ENCODE data around the gene CISTR.

Gene CISTR

DNA sequence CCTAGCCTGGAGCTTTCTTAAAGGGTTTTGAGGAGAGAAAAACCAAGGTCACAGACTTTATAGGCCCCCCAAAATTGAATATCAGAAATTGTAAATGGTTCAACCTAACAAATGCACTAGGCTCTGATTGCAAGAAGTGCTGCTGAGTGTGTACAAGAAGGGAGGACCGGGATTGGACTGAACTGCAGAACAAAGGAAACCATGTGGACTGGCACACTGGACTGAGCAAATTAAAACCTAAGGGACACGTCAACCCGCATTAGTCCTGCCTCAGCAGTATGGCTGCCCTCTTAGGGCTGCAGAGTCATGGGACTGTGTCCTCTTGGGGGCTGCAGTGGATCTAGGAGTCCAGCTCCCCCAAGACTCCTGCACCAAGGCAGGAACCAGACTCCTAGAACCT, 842 bp upstream of the CISTR start:
- H3K27me3 Mint-ChIP-seq (ENCODE audit: low read depth), result peaks cover 18% of the 10 kb centered on the region
- H3K4me3 Mint-ChIP-seq, result no peak overlapping the region
- TF ChIP-seq, protein P1, sequence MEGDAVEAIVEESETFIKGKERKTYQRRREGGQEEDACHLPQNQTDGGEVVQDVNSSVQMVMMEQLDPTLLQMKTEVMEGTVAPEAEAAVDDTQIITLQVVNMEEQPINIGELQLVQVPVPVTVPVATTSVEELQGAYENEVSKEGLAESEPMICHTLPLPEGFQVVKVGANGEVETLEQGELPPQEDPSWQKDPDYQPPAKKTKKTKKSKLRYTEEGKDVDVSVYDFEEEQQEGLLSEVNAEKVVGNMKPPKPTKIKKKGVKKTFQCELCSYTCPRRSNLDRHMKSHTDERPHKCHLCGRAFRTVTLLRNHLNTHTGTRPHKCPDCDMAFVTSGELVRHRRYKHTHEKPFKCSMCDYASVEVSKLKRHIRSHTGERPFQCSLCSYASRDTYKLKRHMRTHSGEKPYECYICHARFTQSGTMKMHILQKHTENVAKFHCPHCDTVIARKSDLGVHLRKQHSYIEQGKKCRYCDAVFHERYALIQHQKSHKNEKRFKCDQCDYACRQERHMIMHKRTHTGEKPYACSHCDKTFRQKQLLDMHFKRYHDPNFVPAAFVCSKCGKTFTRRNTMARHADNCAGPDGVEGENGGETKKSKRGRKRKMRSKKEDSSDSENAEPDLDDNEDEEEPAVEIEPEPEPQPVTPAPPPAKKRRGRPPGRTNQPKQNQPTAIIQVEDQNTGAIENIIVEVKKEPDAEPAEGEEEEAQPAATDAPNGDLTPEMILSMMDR (IDR thresholded peaks at IDR 0.05; ENCODE audit: unreplicated experiment in 3 of 3), result no peak
- peaks cover 3% of the 10 kb centered on the region for H3K4me1 Mint-ChIP-seq
- H3K9me3 Mint-ChIP-seq, result no peaks in the 10 kb centered on the region
- no peak overlapping the region for H3K27ac Mint-ChIP-seq
- H3K36me3 Mint-ChIP-seq (ENCODE audit: low read depth), result no peaks in the 10 kb centered on the region

- Mint-ChIP-seq H3K4me1 (peaks cover 5% of the 10 kb centered on the region), H3K36me3 (ENCODE audit: low read depth) (no peaks in the 10 kb centered on the region), H3K27me3 (ENCODE audit: low read depth) (peaks cover 14% of the 10 kb centered on the region), H3K27ac (no peak overlapping the region), H3K4me3 (no peak overlapping the region), H3K9me3 (no peaks in the 10 kb centered on the region)
- TF ChIP-seq, protein P1 (IDR thresholded peaks at IDR 0.05; ENCODE audit: unreplicated experiment in 3 of 3), result no peak
These were observed 418 bp upstream of the CISTR start for GRCh38 chr12:53752192-53752601.

DNA sequence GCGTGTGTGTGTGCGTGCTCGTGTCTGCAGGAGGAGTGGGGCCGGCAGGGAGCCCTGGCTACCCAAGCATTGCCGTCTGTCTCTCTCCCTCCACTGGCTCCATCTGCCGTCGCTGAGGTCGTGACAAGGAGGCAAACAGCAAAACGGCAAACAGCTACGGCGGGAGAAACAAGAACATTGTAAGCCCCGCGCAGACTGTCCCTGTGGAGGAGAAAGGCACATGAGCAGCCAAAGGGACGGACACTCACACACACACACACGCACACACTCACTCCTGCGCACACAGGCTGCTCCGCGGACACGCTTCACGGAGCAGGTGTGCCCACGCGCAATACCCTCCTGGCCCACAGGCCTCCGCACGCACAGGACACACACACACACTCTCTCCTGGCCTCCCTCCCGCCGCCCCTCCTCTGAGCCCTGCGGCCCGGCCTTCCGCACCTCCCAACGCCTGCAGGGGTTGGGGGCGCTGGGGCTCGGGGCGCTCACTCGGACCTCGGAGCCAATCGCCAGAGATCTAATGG, 905 bp downstream of the CISTR start:
- Mint-ChIP-seq H3K4me1 (peaks cover 15% of the 10 kb centered on the region), H3K36me3 (ENCODE audit: low read depth) (no peaks in the 10 kb centered on the region), H3K27me3 (ENCODE audit: low read depth) (peaks cover 5% of the 10 kb centered on the region), H3K9me3 (no peaks in the 10 kb centered on the region), H3K4me3 (peak overlapping the region in 1 of 3 experiments; percentile 44), H3K27ac (no peak overlapping the region)
- TF ChIP-seq, protein P1 (IDR thresholded peaks at IDR 0.05; ENCODE audit: unreplicated experiment in 3 of 3), result no peak

- peaks cover 1% of the 10 kb centered on the region for H3K27me3 Mint-ChIP-seq (ENCODE audit: low read depth)
- no peaks in the 10 kb centered on the region for H3K9me3 Mint-ChIP-seq
- H3K27ac Mint-ChIP-seq, result no peak overlapping the region
- TF ChIP-seq, protein P1 (IDR thresholded peaks at IDR 0.05; ENCODE audit: unreplicated experiment in 3 of 3), result no peak
- no peak overlapping the region for H3K4me3 Mint-ChIP-seq
- peaks cover 17% of the 10 kb centered on the region for H3K4me1 Mint-ChIP-seq
- no peaks in the 10 kb centered on the region for H3K36me3 Mint-ChIP-seq (ENCODE audit: low read depth)
These were observed 1.6 kb downstream of the CISTR start for GRCh38 chr12:53749986-53750811.

- Mint-ChIP-seq H3K4me3 (peak overlapping the region in 1 of 3 experiments; percentile 10), H3K9me3 (no peaks in the 10 kb centered on the region), H3K36me3 (ENCODE audit: low read depth) (no peaks in the 10 kb centered on the region), H3K27ac (no peak overlapping the region), H3K27me3 (ENCODE audit: low read depth) (peaks cover 8% of the 10 kb centered on the region), H3K4me1 (peaks cover 29% of the 10 kb centered on the region)
- TF ChIP-seq, protein P1 (IDR thresholded peaks at IDR 0.05; ENCODE audit: unreplicated experiment in 3 of 3), result no peak
These were observed 3.5 kb downstream of the CISTR start for GRCh38 chr12:53748072-53748840.

Measured in nephron (organoid).